Activated B cell treated with CpG ODN at 0.5 μM for 24 hours (primary cell): ENCODE measurements around the gene PRH2. TPM values are rescaled to one million over a fixed set of nuclear protein-coding genes. Genes with fewer than 3 reads are reported as not detected.

Experiments
- ATAC-seq: fragments of 200-7000 bp; cut with Tn5 transposase; one replicate; pipeline ENCODE4 v1.10.0; 2021; ENCODE audit warnings: low read depth, mild to moderate bottlenecking, moderate library complexity
- CTCF ChIA-PET: fragments of 350-600 bp; sonication (Branson Sonifier 250); formaldehyde crosslinking; loops from one replicate; lab custom pipeline; 2021; ENCODE audit warnings: antibody characterized with exemption; lab: Charles Lee
- POLR2A ChIA-PET: fragments of 350-600 bp; sonication (Branson Sonifier 250); formaldehyde crosslinking; loops from one replicate; lab custom pipeline; 2021; ENCODE audit warnings: antibody characterized with exemption; lab: Charles Lee
- DNase-seq: peaks from one replicate; pipeline ENCODE4 v3.0.0; 2022
- H3K27ac Mint-ChIP-seq: one replicate; pipeline ENCODE4 v1.8.0; 2020; ENCODE audit warnings: mixed read lengths
- H3K27me3 Mint-ChIP-seq: one replicate; pipeline ENCODE4 v1.8.0; 2021; ENCODE audit warnings: mixed read lengths
- H3K36me3 Mint-ChIP-seq: one replicate; pipeline ENCODE4 v1.8.0; 2021; ENCODE audit warnings: low read depth, mixed read lengths
- H3K4me1 Mint-ChIP-seq: one replicate; pipeline ENCODE4 v1.8.0; 2021; ENCODE audit warnings: mixed read lengths
- H3K4me3 Mint-ChIP-seq: one replicate; pipeline ENCODE4 v1.8.0; 2020; ENCODE audit warnings: mild to moderate bottlenecking, mixed read lengths
- H3K9me3 Mint-ChIP-seq: one replicate; pipeline ENCODE4 v1.8.0; 2020; ENCODE audit warnings: mixed read lengths
- intact Hi-C: fragments of 100-400 bp; cut with micrococcal nuclease; formaldehyde crosslinking; loops from one replicate; pipeline ENCODE4 v1.15.1; 2024
- total RNA-seq: library from RNA; stranded (reverse); gene quantifications from 2 replicates; pipeline ENCODE4 v1.2.3, GENCODE V29; 2022
- TF ChIP-seq, protein P1 (sequence below): fragments of 200-600 bp; IDR thresholded peaks from one replicate; pipeline ENCODE4 v1.8.0; 2022; ENCODE audit warnings: antibody characterized with exemption, mild to moderate bottlenecking

PRH2 gene
- total RNA-seq, 1 donor from 2014 or later = not detected

DNA sequence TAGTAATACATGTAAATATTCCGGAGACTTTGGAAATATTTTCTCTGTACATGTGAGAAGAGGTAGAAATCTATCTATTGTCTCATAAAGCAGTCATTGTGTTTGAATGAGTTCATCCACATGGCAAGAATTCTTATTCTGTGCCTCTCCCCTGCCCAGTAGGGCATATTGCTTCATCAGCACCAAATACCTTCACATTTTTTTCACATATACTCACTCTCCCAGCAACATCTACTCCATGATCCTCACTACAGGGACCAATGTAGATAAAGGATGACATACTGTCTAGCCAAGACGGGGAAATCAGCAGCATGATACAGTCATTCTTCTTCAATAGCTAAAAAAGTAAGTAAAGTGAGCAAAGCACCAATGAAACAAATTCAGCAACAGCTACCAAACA lies 11.4 kb downstream of the PRH2 start:
- Mint-ChIP-seq H3K27me3 (no peaks in the 10 kb centered on the region), H3K4me3 (no peak overlapping the region), H3K27ac (no peak overlapping the region), H3K9me3 (no peaks in the 10 kb centered on the region), H3K4me1 (peaks cover 2% of the 10 kb centered on the region), H3K36me3 (peaks cover 5% of the 10 kb centered on the region)
- ChIA-PET CTCF (no interaction called here), POLR2A (no interaction called here)
- intact Hi-C loops = no loop called here
- TF ChIP-seq, protein P1, sequence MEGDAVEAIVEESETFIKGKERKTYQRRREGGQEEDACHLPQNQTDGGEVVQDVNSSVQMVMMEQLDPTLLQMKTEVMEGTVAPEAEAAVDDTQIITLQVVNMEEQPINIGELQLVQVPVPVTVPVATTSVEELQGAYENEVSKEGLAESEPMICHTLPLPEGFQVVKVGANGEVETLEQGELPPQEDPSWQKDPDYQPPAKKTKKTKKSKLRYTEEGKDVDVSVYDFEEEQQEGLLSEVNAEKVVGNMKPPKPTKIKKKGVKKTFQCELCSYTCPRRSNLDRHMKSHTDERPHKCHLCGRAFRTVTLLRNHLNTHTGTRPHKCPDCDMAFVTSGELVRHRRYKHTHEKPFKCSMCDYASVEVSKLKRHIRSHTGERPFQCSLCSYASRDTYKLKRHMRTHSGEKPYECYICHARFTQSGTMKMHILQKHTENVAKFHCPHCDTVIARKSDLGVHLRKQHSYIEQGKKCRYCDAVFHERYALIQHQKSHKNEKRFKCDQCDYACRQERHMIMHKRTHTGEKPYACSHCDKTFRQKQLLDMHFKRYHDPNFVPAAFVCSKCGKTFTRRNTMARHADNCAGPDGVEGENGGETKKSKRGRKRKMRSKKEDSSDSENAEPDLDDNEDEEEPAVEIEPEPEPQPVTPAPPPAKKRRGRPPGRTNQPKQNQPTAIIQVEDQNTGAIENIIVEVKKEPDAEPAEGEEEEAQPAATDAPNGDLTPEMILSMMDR = no peak
- ATAC-seq (no peak), DNase-seq (no peak)

- no peak overlapping the region for H3K27ac Mint-ChIP-seq
- ChIA-PET POLR2A (no interaction called here), CTCF (no interaction called here)
- TF ChIP-seq, protein P1 = no peak
- ATAC-seq = no peak
- no peak for DNase-seq
- no peaks in the 10 kb centered on the region for H3K27me3 Mint-ChIP-seq
- H3K4me3 Mint-ChIP-seq = no peak overlapping the region
- H3K4me1 Mint-ChIP-seq = peaks cover 2% of the 10 kb centered on the region
- intact Hi-C loops = no loop called here
- H3K9me3 Mint-ChIP-seq = no peaks in the 10 kb centered on the region
- peaks cover 5% of the 10 kb centered on the region for H3K36me3 Mint-ChIP-seq
Observed at GRCh38 chr12:10941369-10941768, 12.3 kb downstream of the PRH2 start.

DNA sequence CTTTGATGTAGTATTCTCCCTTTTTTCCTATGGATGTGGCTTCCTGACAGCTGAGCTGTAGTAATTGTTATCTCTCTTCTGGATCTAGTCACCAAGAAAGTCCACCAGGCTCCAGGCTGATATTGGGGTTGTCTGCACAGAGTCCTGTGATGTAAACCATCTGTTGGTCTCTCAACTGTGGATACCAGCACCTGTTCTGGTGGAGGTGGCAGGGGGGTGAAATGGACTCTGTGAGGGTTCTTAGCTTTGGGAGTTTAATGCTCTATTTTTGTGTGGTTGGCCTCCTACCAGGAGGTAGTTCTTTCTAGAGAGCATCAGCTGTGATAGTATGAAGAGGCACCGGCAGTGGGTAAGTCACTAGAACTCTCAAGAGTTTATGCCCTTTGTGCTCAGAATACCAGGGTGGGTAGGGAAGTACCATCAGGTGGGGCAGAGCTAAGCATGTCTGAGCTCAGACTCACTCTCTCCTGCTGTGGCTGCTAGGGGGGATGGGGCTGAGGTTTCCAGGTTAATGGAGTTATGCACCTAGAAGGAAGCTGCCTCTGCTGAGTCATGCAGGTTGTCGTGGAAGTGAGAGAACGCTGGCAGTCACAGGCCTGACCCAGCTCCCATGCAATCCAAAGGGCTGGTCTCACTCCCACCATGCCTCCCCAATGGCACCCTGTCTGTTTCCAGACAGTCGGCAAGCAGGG lies 13.0 kb downstream of the PRH2 start:
- POLR2A ChIA-PET = no interaction called here
- intact Hi-C loops = no loop called here
- Mint-ChIP-seq H3K9me3 (peaks cover 4% of the 10 kb centered on the region), H3K36me3 (peaks cover 8% of the 10 kb centered on the region), H3K4me1 (peaks cover under 1% of the 10 kb centered on the region), H3K4me3 (no peak overlapping the region), H3K27ac (no peak overlapping the region), H3K27me3 (no peaks in the 10 kb centered on the region)
- CTCF ChIA-PET = no interaction called here
- TF ChIP-seq, protein P1 = no peak
- no peak for DNase-seq
- no peak for ATAC-seq

DNA sequence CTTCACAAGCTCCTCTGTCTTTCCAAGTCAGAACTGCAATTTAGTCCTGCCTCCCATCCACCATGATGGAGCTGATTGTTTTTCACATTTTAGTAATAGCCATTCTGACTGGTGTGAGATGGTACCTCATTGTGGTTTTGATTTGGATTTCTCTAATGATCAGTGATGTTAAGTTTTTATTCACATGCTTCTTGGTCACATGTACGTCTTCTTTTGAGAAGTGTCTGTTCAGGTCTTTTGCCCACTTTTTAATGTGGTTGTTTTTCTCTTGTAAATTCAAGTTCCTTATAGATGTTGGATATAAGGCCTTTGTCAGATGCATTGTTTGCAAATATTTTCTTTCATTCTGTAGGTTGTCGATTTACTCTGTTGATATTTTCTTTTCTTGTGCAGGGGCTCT lies 14.1 kb downstream of the PRH2 start:
- H3K4me1 Mint-ChIP-seq = no peaks in the 10 kb centered on the region
- ChIA-PET POLR2A (no interaction called here), CTCF (no interaction called here)
- no peak overlapping the region for H3K4me3 Mint-ChIP-seq
- peaks cover 5% of the 10 kb centered on the region for H3K9me3 Mint-ChIP-seq
- H3K27ac Mint-ChIP-seq = no peak overlapping the region
- TF ChIP-seq, protein P1 = no peak
- ATAC-seq (no peak), DNase-seq (no peak)
- no peaks in the 10 kb centered on the region for H3K27me3 Mint-ChIP-seq
- intact Hi-C loops = no loop called here
- H3K36me3 Mint-ChIP-seq = peaks cover 13% of the 10 kb centered on the region

DNA sequence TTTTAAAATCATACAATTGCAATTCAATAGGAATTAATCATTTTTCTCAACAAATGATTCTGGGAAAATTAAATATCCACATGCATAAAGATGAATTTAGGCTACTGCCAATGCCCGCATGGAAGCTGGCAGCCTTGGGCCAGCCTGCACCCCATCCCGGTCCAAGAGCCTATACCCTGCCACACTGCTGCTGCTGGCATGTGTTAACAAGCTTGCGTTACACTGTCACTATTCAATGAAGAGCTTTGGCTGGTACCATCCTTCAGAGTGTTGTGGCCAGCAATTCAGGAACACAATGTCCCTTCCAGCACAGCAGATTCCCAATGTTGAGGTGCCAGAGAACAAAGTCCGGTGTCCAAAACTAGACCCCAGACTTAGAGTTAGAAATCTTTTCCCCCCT lies 23.6 kb downstream of the PRH2 start:
- intact Hi-C loops = no loop called here
- Mint-ChIP-seq H3K9me3 (peaks cover 17% of the 10 kb centered on the region), H3K36me3 (peaks cover 21% of the 10 kb centered on the region), H3K27ac (no peak overlapping the region), H3K4me1 (no peaks in the 10 kb centered on the region), H3K27me3 (no peaks in the 10 kb centered on the region), H3K4me3 (no peak overlapping the region)
- ATAC-seq (no peak), DNase-seq (no peak)
- TF ChIP-seq, protein P1 = no peak
- ChIA-PET POLR2A (no interaction called here), CTCF (no interaction called here)
